Right ventricle myocardium superior (tissue), 1 donor: ENCODE measurements around the gene MSH3. TPM values are rescaled to one million over a fixed set of nuclear protein-coding genes. Genes with fewer than 3 reads are reported as not detected.
"Not testable (repeated sequence)": the region's sequence is repeated elsewhere in the genome, so short reads cannot be mapped to it uniquely, and the experiment has no call there.

Experiments used
- ATAC-seq: fragments of 200-7000 bp; cut with Tn5 transposase; one replicate; pipeline ENCODE4 v1.9.1; 2020; ENCODE audit warnings: mild to moderate bottlenecking; ENCODE audit not compliant: poor library complexity
- DNase-seq: peaks from one replicate; pipeline ENCODE4 v3.0.0-alpha.2; 2020
- intact Hi-C: fragments of 100-400 bp; cut with DNase I; formaldehyde crosslinking; loops from one replicate; pipeline ENCODE4 v1.11.2; 2022
- total RNA-seq: library from RNA; stranded (reverse); fragmentation: NEBNext Ultra II Directional; extraction: Animal tissue kit (Norgen Biotek cat#: 25700); gene quantifications from one replicate; pipeline ENCODE4 v1.2.1, GENCODE V29; 2021
- donor health status: DM: no; HTN: yes; CAD: no; lungs with severe emphysema.

The MSH3 gene
- total RNA-seq, 1 donor from 2014 or later, result 10.5 TPM

- DNase-seq (no peak), ATAC-seq (no peak)
- intact Hi-C loops, result no loop called here
Measured at GRCh38 chr5:80739496-80739895, 85.0 kb downstream of the MSH3 start.

- intact Hi-C loops, result no loop called here
- DNase-seq, result no peak
- no peak for ATAC-seq
Measured at GRCh38 chr5:80739898-80740297, 85.4 kb downstream of the MSH3 start.

- intact Hi-C loops, ATAC-seq, DNase-seq: not testable (repeated sequence)
Measured at GRCh38 chr5:80740488-80740887, 86.0 kb downstream of the MSH3 start.

- DNase-seq, result no peak
- intact Hi-C loops, result no loop called here
- ATAC-seq, result no peak
Measured at GRCh38 chr5:80740999-80741398, 86.5 kb downstream of the MSH3 start.

- DNase-seq (no peak), ATAC-seq (no peak)
Measured at GRCh38 chr5:80744149-80744548, 89.7 kb downstream of the MSH3 start.

GRCh38 chr5:80745490-80745889 lies 91.0 kb downstream of the MSH3 start:
- DNase-seq, result no peak

More at GRCh38 chr5:80744149-80744548, 89.7 kb downstream of the MSH3 start:
- intact Hi-C loops, result no loop called here

GRCh38 chr5:80747922-80748321 lies 93.5 kb downstream of the MSH3 start:
- ATAC-seq (no peak), DNase-seq (no peak)
- intact Hi-C loops, result no loop called here

More at GRCh38 chr5:80745490-80745889, 91.0 kb downstream of the MSH3 start:
- intact Hi-C loops, result no loop called here
- no peak for ATAC-seq

- DNase-seq, result no peak
- no peak for ATAC-seq
- intact Hi-C loops, result no loop called here
Measured at GRCh38 chr5:80752427-80752826, 98.0 kb downstream of the MSH3 start.

GRCh38 chr5:80753712-80754111 lies 99.3 kb downstream of the MSH3 start:
- DNase-seq, result no peak
- ATAC-seq, result no peak
- intact Hi-C loops, result no loop called here

GRCh38 chr5:80754900-80755299 lies 100.4 kb downstream of the MSH3 start:
- DNase-seq, result no peak
- intact Hi-C loops, result no loop called here
- no peak for ATAC-seq

- DNase-seq (no peak), ATAC-seq (no peak)
- intact Hi-C loops, result no loop called here
Measured at GRCh38 chr5:80755626-80756025, 101.2 kb downstream of the MSH3 start.

- ATAC-seq (no peak), DNase-seq (no peak)
- intact Hi-C loops, result no loop called here
Measured at GRCh38 chr5:80756292-80756691, 101.8 kb downstream of the MSH3 start.

- intact Hi-C loops, result no loop called here
- DNase-seq (no peak), ATAC-seq (no peak)
Measured at GRCh38 chr5:80757290-80757689, 102.8 kb downstream of the MSH3 start.

- ATAC-seq (no peak), DNase-seq (no peak)
Measured at GRCh38 chr5:80759866-80760577, 105.6 kb downstream of the MSH3 start.

GRCh38 chr5:80760680-80761079 lies 106.2 kb downstream of the MSH3 start:
- DNase-seq (no peak), ATAC-seq (no peak)
- intact Hi-C loops, result no loop called here

More at GRCh38 chr5:80759866-80760577, 105.6 kb downstream of the MSH3 start:
- intact Hi-C loops, result no loop called here

GRCh38 chr5:80761176-80761575 lies 106.7 kb downstream of the MSH3 start:
- intact Hi-C loops, result no loop called here
- DNase-seq, result no peak
- ATAC-seq, result no peak

GRCh38 chr5:80761966-80762365 lies 107.5 kb downstream of the MSH3 start:
- intact Hi-C loops, result no loop called here
- DNase-seq, result no peak
- ATAC-seq, result no peak

GRCh38 chr5:80762573-80762972 lies 108.1 kb downstream of the MSH3 start:
- ATAC-seq (no peak), DNase-seq (no peak)
- intact Hi-C loops, result no loop called here

- intact Hi-C loops, result no loop called here
- ATAC-seq, result no peak
- DNase-seq, result no peak
Measured at GRCh38 chr5:80763211-80763610, 108.8 kb downstream of the MSH3 start.

- no peak for ATAC-seq
- DNase-seq, result no peak
- intact Hi-C loops, result no loop called here
Measured at GRCh38 chr5:80763873-80764647, 109.6 kb downstream of the MSH3 start.
